Keratinocyte (primary cell): Measurements from ENCODE around the gene COL13A1. TPM values are rescaled to one million over a fixed set of nuclear protein-coding genes. Genes with fewer than 3 reads are reported as not detected.

ENCODE experiments used
- DNase-seq: peaks from one replicate; pipeline ENCODE4 v3.0.0-alpha.2; 2011; ENCODE audit warnings: low read depth, missing footprints, low spot score
- FAIRE-seq: peaks from 2 replicates; lab custom pipeline; 2011; peaks lifted over from hg19 to GRCh38; lab: Jason Lieb, UNC
- H2AFZ ChIP-seq: 2 replicates; pipeline ENCODE4 v1.6.0; 2012; ENCODE audit warnings: low read length, control low read depth, inconsistent platforms; ENCODE audit not compliant: control insufficient read depth
- H3K27ac ChIP-seq: 2 replicates; pipeline ENCODE4 v1.5.1; 2011; ENCODE audit warnings: low read length; ENCODE audit not compliant: control insufficient read depth, insufficient read depth
- H3K27me3 ChIP-seq: 3 replicates; pipeline ENCODE4 v1.6.0; 2011; ENCODE audit warnings: low read length; ENCODE audit not compliant: control insufficient read depth, insufficient read depth; ENCODE audit errors: extremely low read depth
- H3K36me3 ChIP-seq, 2 experiments: 2 replicates in 1 of 2; 3 replicates in 1 of 2; pipeline ENCODE4 v1.5.1; 2011; ENCODE audit warnings: low read length in 2 of 2, mild to moderate bottlenecking in 1 of 2; ENCODE audit not compliant: control insufficient read depth in 2 of 2, insufficient read depth in 2 of 2; ENCODE audit errors: extremely low read depth in 1 of 2
- H3K4me1 ChIP-seq: 3 replicates; pipeline ENCODE4 v1.5.1; 2011; ENCODE audit warnings: low read length; ENCODE audit not compliant: control insufficient read depth, insufficient read depth; ENCODE audit errors: extremely low read depth
- H3K4me2 ChIP-seq: 3 replicates; pipeline ENCODE4 v1.6.0; 2011; ENCODE audit warnings: low read depth, low read length; ENCODE audit not compliant: control insufficient read depth, insufficient read depth; ENCODE audit errors: extremely low read depth
- H3K4me3 ChIP-seq, 3 experiments: fragments of 200-600 bp in 1 of 3; sonication (generic) in 1 of 3; 2 replicates in 2 of 3; 3 replicates in 1 of 3; pipeline ENCODE4 v1.5.1; 2011 to 2016; ENCODE audit warnings: low read length in 3 of 3, mild to moderate bottlenecking in 3 of 3, control low read depth in 2 of 3, inconsistent platforms in 1 of 3, low read depth in 1 of 3, mixed read lengths in 1 of 3, mixed run types in 1 of 3, moderate library complexity in 1 of 3; ENCODE audit not compliant: control insufficient read depth in 2 of 3, insufficient read depth in 2 of 3; ENCODE audit errors: extremely low read depth in 1 of 3
- H3K79me2 ChIP-seq: 2 replicates; pipeline ENCODE4 v1.6.0; 2012; ENCODE audit warnings: low read length; ENCODE audit not compliant: control insufficient read depth, insufficient read depth
- H3K9ac ChIP-seq: 3 replicates; pipeline ENCODE4 v1.6.0; 2011; ENCODE audit warnings: low read length; ENCODE audit not compliant: control insufficient read depth, insufficient read depth; ENCODE audit errors: extremely low read depth
- H3K9me1 ChIP-seq: 3 replicates; pipeline ENCODE4 v1.6.0; 2011; ENCODE audit warnings: low read length; ENCODE audit not compliant: control insufficient read depth, insufficient read depth; ENCODE audit errors: extremely low read depth
- H3K9me3 ChIP-seq: 2 replicates; pipeline ENCODE4 v1.5.1; 2012; ENCODE audit warnings: low read depth, low read length; ENCODE audit not compliant: control insufficient read depth
- H4K20me1 ChIP-seq: 3 replicates; pipeline ENCODE4 v1.6.0; 2011; ENCODE audit warnings: low read length; ENCODE audit not compliant: control insufficient read depth, insufficient read depth; ENCODE audit errors: extremely low read depth
- CTCF ChIP-seq, 3 experiments: IDR thresholded peaks in 1 of 3; conservative IDR thresholded peaks in 1 of 3; optimal IDR thresholded peaks in 1 of 3; 2 replicates in 2 of 3; 3 replicates in 1 of 3; pipeline versions ENCODE3 to v1.5.1; 2011; ENCODE audit warnings: low read length in 3 of 3, mild to moderate bottlenecking in 3 of 3, moderate library complexity in 2 of 3, control low read depth in 1 of 3, inconsistent platforms in 1 of 3; ENCODE audit not compliant: insufficient read depth in 2 of 3; ENCODE audit errors: extremely low read depth in 1 of 3
- EZH2 ChIP-seq: IDR thresholded peaks from one replicate; pipeline ENCODE4 v1.6.1; 2012; ENCODE audit warnings: inconsistent platforms, mild to moderate bottlenecking, low read length, moderate library complexity
- dilution Hi-C: fragments of 300-500 bp; cut with MboI; formaldehyde crosslinking; loops from one replicate; pipeline ENCODE4 v1.7.0; 2020; ENCODE audit warnings: low sequenced_read_pairs; ENCODE audit not compliant: extremely low pct_ligation_motif_present
- polyA plus RNA-seq, 5 experiments: library from polyadenylated mRNA; depleted of rRNA in 3 of 5; stranded (reverse) in 3 of 5; stranded (forward) in 1 of 5; unstranded in 1 of 5; fragments of >200 nt; gene quantifications; 1 replicate in 1 of 5; 2 replicates in 3 of 5; 3 replicates in 1 of 5; pipeline versions ENCODE4 v1.2.1 to v1.2.3, GENCODE V29; 2011 to 2012; ENCODE audit warnings: missing spikeins in 2 of 5, low read depth in 1 of 5, low replicate concordance in 1 of 5

COL13A1 gene
- polyA plus RNA-seq, 1 donor (not counting 4 experiments of a cell fraction or from before 2014, with no cell fraction given) = 1.5 TPM

GRCh38 chr10:69759641-69760040 is 42.1 kb upstream of the COL13A1 start:
- FAIRE-seq = no peak
- TF ChIP-seq CTCF (optimal IDR thresholded peaks at IDR 0.05 in 1 of 3, IDR thresholded peaks at IDR 0.05 in 1 of 3, conservative IDR thresholded peaks at IDR 0.05 in 1 of 3; ENCODE audit: extremely low read depth in 1 of 3, insufficient read depth in 2 of 3, low read length in 3 of 3) (no peak), EZH2 (no peak)

DNA sequence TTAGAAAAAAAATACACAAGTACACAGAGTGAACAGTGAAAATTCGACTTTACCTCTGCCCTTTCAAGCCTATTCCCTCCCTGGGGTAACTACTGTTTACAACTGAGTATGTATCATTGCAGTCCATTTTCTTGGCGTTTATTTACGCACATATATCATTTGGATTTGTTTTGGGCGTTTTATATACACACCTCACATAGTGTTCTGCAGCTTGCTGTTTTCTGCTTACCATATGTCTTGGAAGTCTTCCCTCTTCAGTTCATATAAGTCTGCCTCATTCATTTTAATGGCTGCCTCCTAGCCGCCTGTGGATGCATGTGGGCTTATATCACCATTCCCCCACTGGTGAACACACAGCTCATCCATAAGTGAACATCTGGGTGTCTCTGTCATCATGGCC is 41.6 kb upstream of the COL13A1 start:
- no peaks in the 10 kb centered on the region for H3K36me3 ChIP-seq
- no peak overlapping the region for H3K4me3 ChIP-seq
- no peak overlapping the region for H3K9ac ChIP-seq
- dilution Hi-C loops = no loop called here
- H3K27ac ChIP-seq = no peak overlapping the region
- TF ChIP-seq CTCF (optimal IDR thresholded peaks at IDR 0.05 in 1 of 3, IDR thresholded peaks at IDR 0.05 in 1 of 3, conservative IDR thresholded peaks at IDR 0.05 in 1 of 3; ENCODE audit: extremely low read depth in 1 of 3, insufficient read depth in 2 of 3, low read length in 3 of 3) (no peak), EZH2 (no peak)
- peaks cover 20% of the 10 kb centered on the region for H3K27me3 ChIP-seq
- H3K9me1 ChIP-seq = no peaks in the 10 kb centered on the region
- H3K9me3 ChIP-seq = no peaks in the 10 kb centered on the region
- no peak overlapping the region for H3K4me2 ChIP-seq
- H4K20me1 ChIP-seq = no peaks in the 10 kb centered on the region
- no peak for FAIRE-seq
- H2AFZ ChIP-seq = no peak overlapping the region
- H3K79me2 ChIP-seq = no peaks in the 10 kb centered on the region
- no peaks in the 10 kb centered on the region for H3K4me1 ChIP-seq
- DNase-seq = no peak

More at GRCh38 chr10:69759641-69760040, 42.1 kb upstream of the COL13A1 start:
- Histone ChIP-seq H3K79me2 (no peaks in the 10 kb centered on the region), H3K9me3 (no peaks in the 10 kb centered on the region), H2AFZ (no peak overlapping the region), H3K4me1 (no peaks in the 10 kb centered on the region), H3K27me3 (peaks cover 20% of the 10 kb centered on the region), H3K9ac (no peak overlapping the region), H3K9me1 (no peaks in the 10 kb centered on the region), H4K20me1 (no peaks in the 10 kb centered on the region), H3K4me3 (no peak overlapping the region), H3K4me2 (no peak overlapping the region), H3K36me3 (no peaks in the 10 kb centered on the region), H3K27ac (no peak overlapping the region)
- DNase-seq = no peak
- dilution Hi-C loops = no loop called here
